ENCODE data around the gene ICOSLG. TPM values are rescaled to one million over a fixed set of nuclear protein-coding genes. Genes with fewer than 3 reads are reported as not detected.

The ICOSLG gene
- total and polyA plus RNA-seq, 2 experiments from 2014 or later, result 1.9 to 2.4 TPM

DNA sequence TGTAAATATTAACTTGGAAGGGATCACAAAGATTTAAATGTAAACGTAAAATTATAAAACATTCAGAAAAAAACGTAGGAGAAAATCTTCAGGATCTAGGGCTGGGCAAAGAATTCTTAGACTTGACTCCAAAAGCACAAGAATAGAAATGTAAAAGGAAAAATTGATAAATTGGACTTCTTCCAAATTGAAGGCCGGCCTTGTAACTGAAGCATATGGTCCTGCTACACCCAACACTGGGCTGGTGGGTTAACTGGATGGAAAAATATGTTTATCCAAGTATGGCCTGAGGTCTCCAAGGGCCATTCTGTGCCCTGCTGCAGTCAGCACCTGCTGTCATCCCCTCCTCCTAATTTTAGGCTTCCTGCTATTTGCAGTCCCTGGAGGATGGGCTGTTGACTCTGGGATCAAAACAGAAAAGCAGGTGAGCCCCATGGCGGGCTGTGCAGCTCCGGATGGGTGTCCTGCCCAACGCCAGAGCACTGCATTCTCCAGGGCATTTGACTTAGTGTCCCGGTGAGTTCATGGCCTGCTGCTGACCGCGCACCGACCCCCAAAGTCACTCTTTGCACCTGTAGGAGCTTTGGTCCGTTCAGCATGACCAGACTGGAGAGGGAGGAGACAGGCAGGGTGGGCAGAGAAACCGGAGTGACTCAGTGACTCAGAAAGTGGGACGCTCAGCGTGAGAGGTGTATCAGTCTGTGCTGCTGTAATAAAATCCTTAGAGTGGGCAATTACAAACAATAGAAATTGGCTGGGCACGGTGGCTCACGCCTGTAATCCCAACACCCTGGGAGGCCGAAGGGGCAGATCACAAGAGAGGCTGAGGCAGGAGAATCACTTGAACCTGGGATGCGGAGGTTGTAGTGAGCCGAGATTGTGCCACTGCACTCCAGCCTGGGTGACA is 38.9 kb upstream of the ICOSLG start:
- DNase-seq (ENCODE audit: low spot score), result no peak
- no peak overlapping the region for H2AFZ ChIP-seq

GRCh38 chr21:44275041-44275440 is 34.3 kb upstream of the ICOSLG start:
- Histone ChIP-seq H4K20me1 (ENCODE audit: insufficient read depth, poor library complexity, severe bottlenecking) (no peaks in the 10 kb centered on the region), H3K4me2 (no peak overlapping the region), H3K9me2 (replicated peaks; ENCODE audit: insufficient read depth) (no peaks in the 10 kb centered on the region), H3K27ac (no peak overlapping the region), H3K4me3 (no peak overlapping the region), H3K79me2 (no peaks in the 10 kb centered on the region), H3K27me3 (no peaks in the 10 kb centered on the region), H3K9me3 (ENCODE audit: low read depth) (no peaks in the 10 kb centered on the region), H2AFZ (no peak overlapping the region), H3K4me1 (ENCODE audit: insufficient read depth) (no peaks in the 10 kb centered on the region), H3K36me3 (replicated peaks; ENCODE audit: insufficient read depth, low read depth) (no peaks in the 10 kb centered on the region)
- WGBS (ENCODE audit: low lambda C conversion rate, missing lambda C conversion rate), result 54% methylated on average over 3 of the region's 5 CpGs
- DNase-seq (ENCODE audit: low spot score), result no peak
- TF ChIP-seq EZH2 (IDR thresholded peaks at IDR 0.05; ENCODE audit: borderline replicate concordance) (no peak), EZH2phosphoT487 (IDR thresholded peaks at IDR 0.05; ENCODE audit: low read depth, severe bottlenecking, unreplicated experiment) (no peak)
- TF ChIP-seq, protein P1, sequence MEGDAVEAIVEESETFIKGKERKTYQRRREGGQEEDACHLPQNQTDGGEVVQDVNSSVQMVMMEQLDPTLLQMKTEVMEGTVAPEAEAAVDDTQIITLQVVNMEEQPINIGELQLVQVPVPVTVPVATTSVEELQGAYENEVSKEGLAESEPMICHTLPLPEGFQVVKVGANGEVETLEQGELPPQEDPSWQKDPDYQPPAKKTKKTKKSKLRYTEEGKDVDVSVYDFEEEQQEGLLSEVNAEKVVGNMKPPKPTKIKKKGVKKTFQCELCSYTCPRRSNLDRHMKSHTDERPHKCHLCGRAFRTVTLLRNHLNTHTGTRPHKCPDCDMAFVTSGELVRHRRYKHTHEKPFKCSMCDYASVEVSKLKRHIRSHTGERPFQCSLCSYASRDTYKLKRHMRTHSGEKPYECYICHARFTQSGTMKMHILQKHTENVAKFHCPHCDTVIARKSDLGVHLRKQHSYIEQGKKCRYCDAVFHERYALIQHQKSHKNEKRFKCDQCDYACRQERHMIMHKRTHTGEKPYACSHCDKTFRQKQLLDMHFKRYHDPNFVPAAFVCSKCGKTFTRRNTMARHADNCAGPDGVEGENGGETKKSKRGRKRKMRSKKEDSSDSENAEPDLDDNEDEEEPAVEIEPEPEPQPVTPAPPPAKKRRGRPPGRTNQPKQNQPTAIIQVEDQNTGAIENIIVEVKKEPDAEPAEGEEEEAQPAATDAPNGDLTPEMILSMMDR (IDR thresholded peaks at IDR 0.05; ENCODE audit: poor library complexity), result no peak

More for the DNA sequence above, 38.9 kb upstream of the ICOSLG start:
- TF ChIP-seq, protein P1 (IDR thresholded peaks at IDR 0.05; ENCODE audit: poor library complexity), result no peak
- no peak for TF ChIP-seq EZH2phosphoT487 (IDR thresholded peaks at IDR 0.05; ENCODE audit: low read depth, severe bottlenecking, unreplicated experiment)
- no peak for TF ChIP-seq EZH2 (IDR thresholded peaks at IDR 0.05; ENCODE audit: borderline replicate concordance)
- Histone ChIP-seq H3K4me1 (ENCODE audit: insufficient read depth) (peaks cover 6% of the 10 kb centered on the region), H4K20me1 (ENCODE audit: insufficient read depth, poor library complexity, severe bottlenecking) (no peaks in the 10 kb centered on the region), H3K79me2 (no peaks in the 10 kb centered on the region), H3K27me3 (no peaks in the 10 kb centered on the region), H3K4me3 (no peak overlapping the region), H3K4me2 (no peak overlapping the region), H3K27ac (no peak overlapping the region), H3K36me3 (replicated peaks; ENCODE audit: insufficient read depth, low read depth) (no peaks in the 10 kb centered on the region), H3K9me3 (ENCODE audit: low read depth) (no peaks in the 10 kb centered on the region), H3K9me2 (replicated peaks; ENCODE audit: insufficient read depth) (no peaks in the 10 kb centered on the region)
- WGBS (ENCODE audit: low lambda C conversion rate, missing lambda C conversion rate), result 81% methylated on average over 19 of the region's 19 CpGs

DNA sequence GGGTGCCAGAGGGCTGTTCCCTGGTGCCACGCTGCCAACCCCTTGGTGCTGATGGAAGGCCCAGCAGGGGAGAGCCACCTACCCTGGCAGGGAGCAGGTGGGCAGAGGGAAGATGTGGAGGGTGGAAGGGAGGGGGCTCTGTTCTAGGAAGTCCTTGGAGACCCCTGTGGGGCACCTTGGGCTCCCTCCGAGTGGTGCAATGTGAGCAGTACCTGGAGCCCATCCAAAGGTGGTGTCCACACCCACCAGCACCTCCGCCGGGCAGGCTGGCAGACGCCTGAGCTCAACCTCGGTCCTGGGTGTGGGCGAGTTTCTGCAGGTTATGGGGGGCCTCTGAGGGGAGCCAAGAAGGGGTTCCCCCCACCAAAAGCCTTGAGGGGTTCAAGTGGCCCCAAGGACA is 32.3 kb upstream of the ICOSLG start:
- no peaks in the 10 kb centered on the region for H3K9me2 ChIP-seq (replicated peaks; ENCODE audit: insufficient read depth)
- H3K79me2 ChIP-seq, result no peaks in the 10 kb centered on the region
- H3K4me3 ChIP-seq, result no peak overlapping the region
- H3K4me2 ChIP-seq, result no peak overlapping the region
- TF ChIP-seq EZH2phosphoT487 (IDR thresholded peaks at IDR 0.05; ENCODE audit: low read depth, severe bottlenecking, unreplicated experiment) (no peak), EZH2 (IDR thresholded peaks at IDR 0.05; ENCODE audit: borderline replicate concordance) (no peak)
- TF ChIP-seq, protein P1 (IDR thresholded peaks at IDR 0.05; ENCODE audit: poor library complexity), result no peak
- no peaks in the 10 kb centered on the region for H3K4me1 ChIP-seq (ENCODE audit: insufficient read depth)
- H3K27ac ChIP-seq, result no peak overlapping the region
- no peak overlapping the region for H2AFZ ChIP-seq
- H3K9me3 ChIP-seq (ENCODE audit: low read depth), result no peaks in the 10 kb centered on the region
- WGBS (ENCODE audit: low lambda C conversion rate, missing lambda C conversion rate), result 90% methylated on average over 7 of the region's 7 CpGs
- no peaks in the 10 kb centered on the region for H3K36me3 ChIP-seq (replicated peaks; ENCODE audit: insufficient read depth, low read depth)
- DNase-seq (ENCODE audit: low spot score), result no peak
- no peaks in the 10 kb centered on the region for H4K20me1 ChIP-seq (ENCODE audit: insufficient read depth, poor library complexity, severe bottlenecking)
- no peaks in the 10 kb centered on the region for H3K27me3 ChIP-seq

All from hepatocyte (in vitro differentiated cells).